ENCODE data around the gene RPL19.
A peak's percentile ranks its signal among the peaks of the same experiment; 100 is the strongest.

Gene RPL19

DNA sequence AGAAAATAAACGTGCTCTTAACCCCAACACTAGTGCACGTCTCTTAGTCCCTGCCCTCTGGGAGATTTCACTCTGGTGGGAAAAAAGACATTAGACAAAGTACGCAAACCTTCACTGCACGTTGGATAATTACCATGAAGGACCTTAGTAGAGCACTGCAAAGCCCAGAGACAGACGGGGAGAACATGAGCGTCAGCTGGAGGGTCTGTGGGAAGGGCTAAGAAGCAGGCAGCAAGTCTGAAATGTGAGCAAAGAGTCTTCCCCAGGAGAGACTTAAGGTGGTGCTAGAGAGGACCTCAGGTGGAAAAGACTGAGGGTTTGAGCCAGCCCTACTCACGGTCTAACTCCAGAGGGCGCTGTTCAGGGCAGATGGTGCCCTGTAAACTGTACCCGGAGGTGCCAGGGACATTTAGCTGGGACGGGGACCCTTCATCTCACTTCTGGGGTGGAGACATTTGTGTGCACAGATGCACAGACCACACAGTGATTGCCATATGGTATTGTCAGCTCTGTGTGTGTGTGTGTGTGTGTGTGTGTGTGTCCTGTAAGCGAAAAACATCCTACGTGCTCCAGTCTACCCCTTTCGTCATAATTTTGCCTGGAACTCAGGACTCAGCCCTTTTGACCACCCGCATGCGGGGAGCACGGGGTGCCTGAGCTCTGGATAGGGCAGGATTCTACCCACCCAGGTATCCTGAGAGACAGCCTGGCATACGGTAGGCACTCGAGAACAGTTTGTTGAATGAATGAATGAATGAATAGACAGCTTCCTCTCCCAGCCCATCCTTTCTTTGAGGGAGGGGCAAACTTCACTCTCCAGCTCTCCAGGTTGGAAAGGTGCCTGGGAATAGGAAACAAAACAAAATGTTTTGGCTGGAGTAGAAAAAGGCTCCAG, 35.7 kb downstream of the RPL19 start:
- no peak overlapping the region for H3K4me3 ChIP-seq (replicated peaks; ENCODE audit: low read depth, low read length)
- H3K27me3 ChIP-seq (replicated peaks; ENCODE audit: control insufficient read depth, insufficient read depth, low read length), result no peaks in the 10 kb centered on the region; the same call in 1 of the 2 replicates
- DNase-seq (ENCODE audit: extremely low read depth, insufficient read length), result peak; percentile 37

GRCh38 chr17:39236450-39236927, 36.4 kb downstream of the RPL19 start:
- Histone ChIP-seq H3K4me3 (replicated peaks; ENCODE audit: low read depth, low read length) (no peak overlapping the region), H3K36me3 (ENCODE audit: control insufficient read depth, insufficient read depth, low read length) (no peaks in the 10 kb centered on the region), H3K27me3 (replicated peaks; ENCODE audit: control insufficient read depth, insufficient read depth, low read length) (no peaks in the 10 kb centered on the region; the same call in 1 of the 2 replicates)
- no peak for DNase-seq (ENCODE audit: extremely low read depth, insufficient read length)
- TF ChIP-seq, protein P1, sequence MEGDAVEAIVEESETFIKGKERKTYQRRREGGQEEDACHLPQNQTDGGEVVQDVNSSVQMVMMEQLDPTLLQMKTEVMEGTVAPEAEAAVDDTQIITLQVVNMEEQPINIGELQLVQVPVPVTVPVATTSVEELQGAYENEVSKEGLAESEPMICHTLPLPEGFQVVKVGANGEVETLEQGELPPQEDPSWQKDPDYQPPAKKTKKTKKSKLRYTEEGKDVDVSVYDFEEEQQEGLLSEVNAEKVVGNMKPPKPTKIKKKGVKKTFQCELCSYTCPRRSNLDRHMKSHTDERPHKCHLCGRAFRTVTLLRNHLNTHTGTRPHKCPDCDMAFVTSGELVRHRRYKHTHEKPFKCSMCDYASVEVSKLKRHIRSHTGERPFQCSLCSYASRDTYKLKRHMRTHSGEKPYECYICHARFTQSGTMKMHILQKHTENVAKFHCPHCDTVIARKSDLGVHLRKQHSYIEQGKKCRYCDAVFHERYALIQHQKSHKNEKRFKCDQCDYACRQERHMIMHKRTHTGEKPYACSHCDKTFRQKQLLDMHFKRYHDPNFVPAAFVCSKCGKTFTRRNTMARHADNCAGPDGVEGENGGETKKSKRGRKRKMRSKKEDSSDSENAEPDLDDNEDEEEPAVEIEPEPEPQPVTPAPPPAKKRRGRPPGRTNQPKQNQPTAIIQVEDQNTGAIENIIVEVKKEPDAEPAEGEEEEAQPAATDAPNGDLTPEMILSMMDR (IDR thresholded peaks at IDR 0.05; ENCODE audit: insufficient read depth, low read length, poor library complexity, severe bottlenecking), result no peak

More for the DNA sequence above, 35.7 kb downstream of the RPL19 start:
- no peaks in the 10 kb centered on the region for H3K36me3 ChIP-seq (ENCODE audit: control insufficient read depth, insufficient read depth, low read length)
- TF ChIP-seq, protein P1 (IDR thresholded peaks at IDR 0.05; ENCODE audit: insufficient read depth, low read length, poor library complexity, severe bottlenecking), result peak; percentile 92

- Histone ChIP-seq H3K36me3 (ENCODE audit: control insufficient read depth, insufficient read depth, low read length) (no peaks in the 10 kb centered on the region), H3K27me3 (replicated peaks; ENCODE audit: control insufficient read depth, insufficient read depth, low read length) (no peaks in the 10 kb centered on the region; the same call in 1 of the 2 replicates), H3K4me3 (replicated peaks; ENCODE audit: low read depth, low read length) (no peak overlapping the region)
- no peak for DNase-seq (ENCODE audit: extremely low read depth, insufficient read length)
- TF ChIP-seq, protein P1 (IDR thresholded peaks at IDR 0.05; ENCODE audit: insufficient read depth, low read length, poor library complexity, severe bottlenecking), result no peak
Measured at GRCh38 chr17:39236981-39237441, 36.9 kb downstream of the RPL19 start.

DNA sequence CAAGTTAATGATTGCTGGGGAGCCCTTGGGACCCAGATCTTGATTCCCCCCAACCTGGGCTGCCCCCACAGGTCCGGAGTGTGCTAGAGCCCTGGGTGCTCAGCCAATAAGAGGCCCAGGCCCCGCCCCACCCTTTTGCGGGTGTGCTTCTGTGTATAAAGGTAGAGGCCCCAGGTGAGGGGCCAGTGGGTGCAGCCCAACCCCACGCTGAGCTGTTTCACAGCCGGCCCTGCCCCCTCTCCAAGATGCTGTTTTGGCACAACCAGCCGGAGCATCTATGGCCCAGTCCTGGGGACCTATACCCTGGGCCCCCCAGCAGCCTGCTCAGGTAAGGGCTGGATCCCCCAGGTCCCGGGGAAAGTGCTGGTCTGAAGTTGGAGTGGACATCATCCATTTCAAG, 37.5 kb downstream of the RPL19 start:
- Histone ChIP-seq H3K4me3 (replicated peaks; ENCODE audit: low read depth, low read length) (no peak overlapping the region), H3K36me3 (ENCODE audit: control insufficient read depth, insufficient read depth, low read length) (no peaks in the 10 kb centered on the region), H3K27me3 (replicated peaks; ENCODE audit: control insufficient read depth, insufficient read depth, low read length) (no peaks in the 10 kb centered on the region; the same call in 1 of the 2 replicates)
- no peak for DNase-seq (ENCODE audit: extremely low read depth, insufficient read length)
- TF ChIP-seq, protein P1 (IDR thresholded peaks at IDR 0.05; ENCODE audit: insufficient read depth, low read length, poor library complexity, severe bottlenecking), result no peak

- TF ChIP-seq, protein P1 (IDR thresholded peaks at IDR 0.05; ENCODE audit: insufficient read depth, low read length, poor library complexity, severe bottlenecking), result no peak
- no peaks in the 10 kb centered on the region for H3K36me3 ChIP-seq (ENCODE audit: control insufficient read depth, insufficient read depth, low read length)
- DNase-seq (ENCODE audit: extremely low read depth, insufficient read length), result no peak
- H3K27me3 ChIP-seq (replicated peaks; ENCODE audit: control insufficient read depth, insufficient read depth, low read length), result no peaks in the 10 kb centered on the region; the same call in 1 of the 2 replicates
- H3K4me3 ChIP-seq (replicated peaks; ENCODE audit: low read depth, low read length), result no peak overlapping the region
Measured at GRCh38 chr17:39238311-39238972, 38.4 kb downstream of the RPL19 start.
